ENCODE data around the gene CAMTA1.

CAMTA1 gene

DNA sequence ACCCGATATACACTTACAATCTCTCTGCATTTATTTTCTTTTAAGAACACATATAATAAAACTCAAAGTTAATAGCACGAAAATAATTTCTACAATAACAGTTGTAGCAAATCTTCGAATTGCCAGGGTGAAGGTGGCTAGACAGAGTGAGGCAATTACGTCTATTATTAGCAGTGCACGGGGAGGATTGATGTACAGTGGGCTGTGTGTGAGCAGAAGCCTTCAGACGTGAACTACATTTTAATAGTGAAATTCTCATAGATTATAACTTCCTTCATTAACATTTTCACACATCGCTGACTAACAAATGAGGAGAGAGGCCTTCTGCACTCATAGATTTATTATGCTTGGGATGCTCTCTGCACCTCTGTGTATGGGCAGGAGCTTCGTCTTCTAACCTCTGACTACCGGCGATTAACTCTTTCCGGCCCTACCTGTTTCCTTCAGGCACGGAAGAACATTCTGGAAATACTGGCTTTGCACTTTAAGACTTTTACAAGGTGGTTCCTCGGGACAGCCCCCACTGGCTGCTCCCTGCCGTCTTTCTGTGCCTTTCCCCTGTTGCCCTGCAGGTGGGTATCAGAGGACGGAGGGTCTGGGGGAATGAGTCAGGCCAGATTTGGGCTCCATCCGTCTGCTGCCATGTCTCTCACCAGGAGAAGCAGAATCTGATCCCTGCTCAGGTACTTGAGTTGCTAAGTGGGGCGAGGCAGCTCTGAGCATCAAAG lies 200.5 kb downstream of the CAMTA1 start:
- no peak for DNase-seq

- no peak for DNase-seq
Observed at GRCh38 chr1:6986281-6986680, 201.0 kb downstream of the CAMTA1 start.

DNA sequence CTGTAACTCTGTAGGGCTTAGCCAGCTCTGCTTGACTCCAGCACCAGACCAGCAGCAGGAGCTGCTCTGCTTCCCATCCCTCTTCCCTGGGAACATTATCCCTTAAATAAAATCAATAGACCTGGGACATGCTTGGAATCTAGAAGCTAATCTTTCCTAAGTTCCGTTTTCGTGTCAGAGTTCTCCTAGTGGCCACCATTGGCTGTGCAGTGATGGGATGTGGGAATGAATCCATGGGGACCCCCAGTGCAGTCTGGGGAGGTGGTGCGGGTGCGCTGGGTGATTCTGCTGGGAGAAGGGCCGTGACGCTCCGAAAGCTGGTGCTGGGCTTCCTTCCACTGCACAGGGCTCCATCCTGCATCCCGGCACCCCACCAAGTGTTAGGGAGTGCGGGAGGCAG lies 202.7 kb downstream of the CAMTA1 start:
- DNase-seq, result no peak

- no peak for DNase-seq
Observed at GRCh38 chr1:6988796-6989195, 203.5 kb downstream of the CAMTA1 start.

DNA sequence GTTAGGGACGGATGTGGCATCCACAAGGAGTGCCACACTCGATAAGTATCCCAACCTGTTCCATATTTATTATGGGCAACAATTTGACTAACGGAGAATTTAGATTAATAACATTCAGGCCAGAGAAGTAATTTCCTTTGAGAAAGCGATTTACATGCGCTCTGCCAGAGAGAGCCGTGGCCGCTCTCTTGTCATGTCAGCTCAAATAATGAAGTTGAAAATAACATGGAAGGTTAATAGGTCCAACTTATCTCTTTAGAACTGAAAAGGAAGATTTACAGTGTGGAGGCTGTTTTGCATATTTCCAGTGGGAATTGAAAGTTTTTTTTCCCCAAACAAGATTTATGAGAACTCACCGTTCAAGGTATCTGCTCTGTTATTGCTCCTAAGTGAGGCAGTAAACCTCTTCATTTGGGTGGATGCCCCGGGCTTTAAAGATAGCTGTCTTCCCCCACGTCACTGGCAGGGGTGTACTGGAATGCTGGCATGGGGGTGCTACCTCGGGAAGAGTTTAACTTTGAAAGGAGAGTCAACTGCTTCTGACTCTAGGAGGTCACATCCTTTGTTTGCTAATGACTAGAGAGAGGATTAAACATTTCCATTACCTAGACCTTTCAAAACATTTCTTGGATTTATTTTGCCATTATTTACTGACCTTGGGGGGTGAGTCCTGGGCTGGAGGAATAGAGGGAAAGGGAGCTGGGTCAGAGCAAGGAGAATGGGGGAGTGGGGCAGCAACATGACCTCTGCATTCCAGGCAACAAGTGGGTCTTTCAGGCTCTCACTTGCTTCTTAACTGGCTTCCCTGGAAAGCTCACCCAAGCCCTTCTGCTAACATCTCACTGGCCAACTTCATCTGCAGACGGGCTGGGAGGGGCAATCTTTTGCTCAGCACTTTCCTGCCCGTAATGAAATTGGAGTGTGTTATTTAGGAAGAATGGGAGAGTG lies 204.2 kb downstream of the CAMTA1 start:
- no peak for DNase-seq

DNA sequence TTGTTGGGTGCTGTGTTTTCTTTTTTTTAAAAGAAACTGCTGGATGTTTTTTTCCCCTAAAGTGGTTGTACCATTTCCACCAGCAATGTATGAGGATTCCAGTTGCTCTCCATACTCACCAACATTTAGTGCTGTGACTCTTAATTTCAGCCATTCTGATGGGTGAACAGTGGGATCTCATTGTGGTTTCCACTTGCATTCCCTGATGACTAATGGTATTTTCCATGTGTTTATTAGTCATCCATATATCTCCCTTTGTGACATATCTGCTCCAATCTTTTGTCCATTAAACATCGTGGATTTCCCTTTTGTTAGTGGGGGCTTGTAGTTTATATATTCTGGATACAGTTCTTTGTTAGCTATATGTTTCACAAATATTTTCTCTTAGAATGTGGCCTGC lies 206.0 kb downstream of the CAMTA1 start:
- no peak for DNase-seq

DNA sequence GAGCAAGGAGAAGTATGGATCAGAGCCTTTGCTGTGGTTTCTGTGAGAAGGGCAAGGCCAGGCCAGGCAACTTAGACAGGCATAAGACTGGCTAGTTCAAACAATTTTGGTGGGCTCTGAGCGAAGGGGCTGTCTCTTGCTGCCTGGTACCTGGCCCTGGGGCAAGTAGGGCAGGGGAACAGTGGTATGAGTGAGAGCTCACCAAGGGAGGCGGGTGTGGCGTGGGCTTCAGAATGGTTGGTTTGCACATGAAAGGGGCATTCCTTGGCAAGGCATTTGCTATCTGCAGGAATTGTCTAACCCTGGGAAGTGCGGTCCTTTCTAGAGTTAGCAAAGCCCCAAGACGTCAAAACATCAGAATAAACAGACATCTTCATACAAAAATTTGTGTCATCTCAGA lies 210.5 kb downstream of the CAMTA1 start:
- no peak for DNase-seq

GRCh38 chr1:6996371-6996770 lies 211.1 kb downstream of the CAMTA1 start:
- peak in 1 of 4 experiments; percentile 11 for DNase-seq

GRCh38 chr1:6996866-6997265 lies 211.6 kb downstream of the CAMTA1 start:
- DNase-seq, result no peak

GRCh38 chr1:6998267-6998666 lies 213.0 kb downstream of the CAMTA1 start:
- DNase-seq, result no peak

DNA sequence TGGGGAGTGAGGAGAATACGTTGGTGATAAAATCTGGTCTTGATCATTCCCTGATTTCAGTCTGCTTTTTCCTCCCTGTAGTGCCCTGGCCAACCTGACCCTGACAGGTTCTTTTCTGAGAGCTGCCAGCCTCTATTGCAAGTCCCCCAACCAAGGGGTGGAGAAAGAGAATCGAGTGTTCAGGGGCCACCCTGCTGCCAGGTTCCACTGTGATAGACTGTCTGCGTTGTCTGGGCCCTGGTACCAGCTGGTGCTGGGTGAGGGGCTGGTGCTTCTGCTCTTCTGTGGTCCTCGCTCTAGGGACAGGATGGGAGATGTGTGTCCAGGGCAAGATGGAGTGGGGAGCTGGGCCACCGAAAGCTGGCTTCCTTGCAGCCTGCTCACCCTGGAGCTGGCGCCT lies 214.6 kb downstream of the CAMTA1 start:
- no peak for DNase-seq

- DNase-seq, result no peak
Observed at GRCh38 chr1:7000720-7001119, 215.5 kb downstream of the CAMTA1 start.

GRCh38 chr1:7002728-7003127 lies 217.5 kb downstream of the CAMTA1 start:
- DNase-seq, result no peak

DNA sequence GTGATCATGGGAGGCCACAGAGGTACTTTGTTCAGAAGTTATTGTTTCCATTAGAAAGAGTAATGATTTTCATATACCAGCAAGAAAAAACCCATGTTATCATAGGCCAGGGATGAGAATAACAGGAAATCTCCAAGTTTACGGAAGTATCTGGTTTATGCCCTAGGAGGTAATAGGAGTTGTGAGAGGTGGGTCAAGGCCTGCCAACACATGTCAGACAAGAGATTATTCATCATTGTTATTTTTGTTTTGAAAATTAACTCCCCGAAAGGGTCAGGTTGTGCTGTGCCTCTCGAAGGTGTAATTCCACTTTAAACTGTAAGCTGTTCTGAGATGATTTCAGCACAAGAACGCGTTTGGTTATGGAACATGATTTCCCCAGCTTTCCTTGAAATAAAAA lies 218.4 kb downstream of the CAMTA1 start:
- DNase-seq, result no peak

DNA sequence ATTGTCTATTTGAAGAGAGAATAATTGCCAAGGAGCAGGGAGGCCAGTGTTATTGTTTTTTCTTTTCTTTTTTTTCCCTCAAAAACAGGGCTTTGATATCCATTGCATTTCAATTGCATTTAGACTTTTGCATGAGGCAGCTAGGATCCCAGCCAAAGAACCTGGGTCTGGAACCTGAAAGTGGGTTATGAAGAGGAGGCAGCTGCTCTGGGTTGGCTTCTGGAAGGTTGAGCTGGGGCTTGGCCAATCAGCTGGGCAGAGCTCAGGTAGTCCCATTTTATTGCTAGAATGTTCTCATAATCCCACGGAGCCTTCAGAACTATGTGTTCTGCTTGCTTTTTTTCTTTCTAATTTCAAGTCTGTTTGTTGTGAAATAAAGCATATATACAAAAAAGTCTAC lies 218.9 kb downstream of the CAMTA1 start:
- DNase-seq, result no peak

DNA sequence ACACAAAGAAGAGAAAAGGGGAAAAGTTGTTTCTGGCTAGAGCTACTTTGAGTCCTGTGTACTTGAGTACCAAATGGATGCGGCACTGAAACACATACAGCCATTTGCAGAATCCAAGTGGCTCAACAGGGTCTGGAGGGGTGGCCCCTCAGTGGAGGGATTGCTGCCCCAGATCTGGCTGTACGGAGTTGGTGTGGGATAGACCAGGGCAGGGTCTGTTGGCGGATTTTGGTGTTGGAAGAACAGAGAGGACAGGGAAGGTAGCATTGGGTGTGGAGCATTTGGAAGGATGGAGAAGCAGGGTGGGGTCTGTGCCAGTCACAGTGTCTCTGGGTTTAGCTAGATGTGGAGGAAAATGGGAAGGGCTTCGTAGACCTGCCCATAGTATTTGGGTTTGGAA lies 220.5 kb downstream of the CAMTA1 start:
- DNase-seq, result no peak

- DNase-seq, result no peak
Observed at GRCh38 chr1:7006996-7007871, 222.0 kb downstream of the CAMTA1 start.

GRCh38 chr1:7007902-7008301 lies 222.6 kb downstream of the CAMTA1 start:
- no peak for DNase-seq

- DNase-seq, result no peak
Observed at GRCh38 chr1:7008331-7008730, 223.1 kb downstream of the CAMTA1 start.

DNA sequence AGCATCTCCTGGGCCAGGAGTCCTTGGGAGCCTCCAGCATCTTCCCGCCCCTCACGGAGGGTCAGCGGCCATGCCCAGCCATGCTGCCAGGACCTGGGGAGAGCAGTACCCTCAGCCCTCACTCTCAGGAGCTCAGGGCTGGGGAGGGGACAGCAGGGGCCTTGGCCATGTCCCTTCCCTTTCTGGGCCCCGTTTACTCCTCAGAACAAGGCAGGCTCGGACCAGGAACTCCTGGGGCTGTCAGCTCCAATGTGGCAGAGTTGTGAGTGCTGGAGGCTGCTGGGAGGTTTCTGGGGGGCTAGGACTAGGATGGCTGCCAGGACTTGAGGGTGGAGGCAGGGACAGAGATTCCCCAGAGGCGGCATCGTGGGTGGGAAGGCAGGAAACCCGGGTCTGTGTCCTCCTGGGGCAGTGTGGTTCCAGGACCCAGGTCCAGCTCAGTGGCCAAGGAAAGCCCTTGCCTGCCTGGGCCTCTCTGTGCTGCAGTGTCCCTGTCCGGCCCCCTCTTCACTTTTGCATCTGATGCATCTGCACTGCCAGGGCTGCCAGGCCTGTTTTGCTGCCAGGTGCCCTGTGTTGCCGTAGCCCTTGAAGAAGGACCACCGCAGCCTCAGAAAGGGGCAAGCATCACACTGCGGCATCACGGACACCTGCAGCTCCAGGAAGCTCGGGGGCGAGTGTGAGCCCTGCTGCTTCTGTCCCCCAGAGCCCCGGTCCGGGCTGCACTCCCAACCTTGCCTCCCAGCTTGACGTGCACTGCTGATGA lies 223.9 kb downstream of the CAMTA1 start:
- no peak for DNase-seq

GRCh38 chr1:7009741-7010525 lies 224.7 kb downstream of the CAMTA1 start:
- no peak for DNase-seq

Data from suppressor macrophage (primary cell).